ENCODE results near the gene EXOC3L4.

DNA sequence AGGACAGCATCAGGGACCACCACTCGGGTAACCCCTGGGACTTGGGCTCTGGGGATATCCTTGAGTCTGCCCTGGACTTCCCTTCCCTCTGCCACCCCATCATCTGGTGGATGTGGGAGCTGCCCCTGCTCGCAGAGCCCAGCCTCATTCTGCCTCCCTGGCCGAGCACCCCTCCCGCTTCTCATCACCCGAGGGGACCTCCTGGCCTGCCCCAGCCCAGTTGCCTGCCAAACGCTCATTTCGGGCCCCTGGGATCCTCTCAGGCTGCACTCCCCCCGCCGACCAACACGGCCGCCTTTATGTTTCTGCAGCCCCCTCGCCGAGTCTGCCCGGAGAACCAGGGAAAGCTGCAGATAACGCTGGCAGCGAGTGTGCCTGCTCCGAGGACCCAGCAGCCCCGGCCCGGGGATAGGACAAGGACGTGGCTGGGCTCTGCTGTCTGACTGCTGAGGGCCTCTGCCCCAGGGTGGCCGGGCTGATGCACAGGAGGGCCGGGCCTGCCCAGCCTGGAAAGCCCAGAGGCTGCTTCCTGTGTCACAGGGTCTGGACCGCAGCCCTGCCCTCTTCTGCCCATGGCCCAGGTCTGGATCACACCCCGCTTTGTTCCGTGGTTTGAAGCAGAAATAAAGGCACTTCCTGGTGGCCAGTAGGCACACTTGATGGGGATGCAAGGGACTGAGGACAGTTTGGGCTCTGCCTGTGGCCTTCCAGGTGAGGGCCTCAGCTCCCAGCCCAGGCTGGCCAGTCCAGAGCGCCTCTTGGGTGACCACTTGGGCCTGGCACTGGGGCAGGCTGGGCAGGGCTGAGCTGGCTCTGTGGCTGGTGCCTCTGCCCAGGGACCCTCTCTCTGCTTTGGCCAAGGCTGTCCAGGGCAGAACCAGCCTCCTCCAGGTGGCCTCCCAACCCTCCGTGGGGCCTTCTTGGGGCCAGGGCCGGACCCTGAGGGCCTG lies 4.9 kb upstream of the EXOC3L4 start:
- TF ChIP-seq CTCF (IDR thresholded peaks at IDR 0.05) (no peak), POLR2A (IDR thresholded peaks at IDR 0.05) (no peak)
